Activated naive CD8-positive, alpha-beta T cell treated with anti-CD3 and anti-CD28 coated beads for 36 hours (primary cell): ENCODE results near the gene PRR16. TPM values are rescaled to one million over a fixed set of nuclear protein-coding genes. Genes with fewer than 3 reads are reported as not detected.

Source experiments
- DNase-seq: peaks from one replicate; pipeline ENCODE4 v3.0.0; 2021
- H3K27ac Mint-ChIP-seq: one replicate; pipeline ENCODE4 v1.8.0; 2022; ENCODE audit warnings: mild to moderate bottlenecking, moderate library complexity, mixed read lengths
- H3K27me3 Mint-ChIP-seq: one replicate; pipeline ENCODE4 v1.8.0; 2022; ENCODE audit warnings: mild to moderate bottlenecking, mixed read lengths
- H3K36me3 Mint-ChIP-seq: one replicate; pipeline ENCODE4 v1.8.0; 2021; ENCODE audit warnings: mild to moderate bottlenecking, mixed read lengths
- H3K4me1 Mint-ChIP-seq: one replicate; pipeline ENCODE4 v1.8.0; 2021; ENCODE audit warnings: mixed read lengths
- H3K4me3 Mint-ChIP-seq: one replicate; pipeline ENCODE4 v1.8.0; 2022; ENCODE audit warnings: mild to moderate bottlenecking, moderate library complexity, mixed read lengths
- H3K9me3 Mint-ChIP-seq: one replicate; pipeline ENCODE4 v1.8.0; 2022; ENCODE audit warnings: mixed read lengths
- total RNA-seq, 2 experiments: library from RNA; stranded (reverse); gene quantifications; one replicate each; pipeline ENCODE4 v1.2.3, GENCODE V29; 2021

The PRR16 gene
- total RNA-seq, 2 experiments from 2014 or later = not detected

DNA sequence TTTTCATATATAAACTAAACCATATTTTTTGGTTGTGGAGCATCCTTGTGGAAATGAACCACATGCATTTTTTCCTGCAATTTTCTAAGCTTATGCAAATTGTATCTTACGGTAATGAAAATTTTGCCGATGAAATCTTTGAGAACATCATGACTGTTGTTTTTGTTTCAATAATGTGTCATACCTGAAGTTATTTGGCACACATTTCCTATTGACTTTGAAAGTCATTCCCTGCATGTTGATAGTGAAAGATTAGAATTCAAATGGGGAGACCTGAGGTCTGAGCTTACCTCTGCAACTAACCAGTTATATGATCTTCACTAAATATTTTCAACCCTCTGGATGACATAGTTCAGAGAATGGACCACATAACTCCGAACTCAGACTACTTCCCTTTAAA, 88.5 kb downstream of the PRR16 start:
- Mint-ChIP-seq H3K36me3 (no peaks in the 10 kb centered on the region), H3K4me3 (no peak overlapping the region), H3K27ac (no peak overlapping the region), H3K4me1 (no peaks in the 10 kb centered on the region), H3K27me3 (no peaks in the 10 kb centered on the region), H3K9me3 (no peaks in the 10 kb centered on the region)
- no peak for DNase-seq

GRCh38 chr5:120555345-120555744, 91.2 kb downstream of the PRR16 start:
- H3K4me1 Mint-ChIP-seq = no peaks in the 10 kb centered on the region
- H3K27me3 Mint-ChIP-seq = no peaks in the 10 kb centered on the region
- no peaks in the 10 kb centered on the region for H3K36me3 Mint-ChIP-seq
- H3K9me3 Mint-ChIP-seq = no peaks in the 10 kb centered on the region
- no peak for DNase-seq
- H3K4me3 Mint-ChIP-seq = no peak overlapping the region
- no peak overlapping the region for H3K27ac Mint-ChIP-seq

- H3K4me1 Mint-ChIP-seq = no peaks in the 10 kb centered on the region
- H3K27ac Mint-ChIP-seq = no peak overlapping the region
- H3K4me3 Mint-ChIP-seq = no peak overlapping the region
- DNase-seq = no peak
- no peaks in the 10 kb centered on the region for H3K27me3 Mint-ChIP-seq
- no peaks in the 10 kb centered on the region for H3K36me3 Mint-ChIP-seq
- peaks cover 3% of the 10 kb centered on the region for H3K9me3 Mint-ChIP-seq
These were observed 99.9 kb downstream of the PRR16 start for GRCh38 chr5:120564013-120564412.

GRCh38 chr5:120567066-120567465, 103.0 kb downstream of the PRR16 start:
- Mint-ChIP-seq H3K4me3 (no peak overlapping the region), H3K4me1 (no peaks in the 10 kb centered on the region), H3K36me3 (no peaks in the 10 kb centered on the region), H3K27ac (no peak overlapping the region), H3K9me3 (peaks cover 3% of the 10 kb centered on the region), H3K27me3 (no peaks in the 10 kb centered on the region)
- no peak for DNase-seq

DNA sequence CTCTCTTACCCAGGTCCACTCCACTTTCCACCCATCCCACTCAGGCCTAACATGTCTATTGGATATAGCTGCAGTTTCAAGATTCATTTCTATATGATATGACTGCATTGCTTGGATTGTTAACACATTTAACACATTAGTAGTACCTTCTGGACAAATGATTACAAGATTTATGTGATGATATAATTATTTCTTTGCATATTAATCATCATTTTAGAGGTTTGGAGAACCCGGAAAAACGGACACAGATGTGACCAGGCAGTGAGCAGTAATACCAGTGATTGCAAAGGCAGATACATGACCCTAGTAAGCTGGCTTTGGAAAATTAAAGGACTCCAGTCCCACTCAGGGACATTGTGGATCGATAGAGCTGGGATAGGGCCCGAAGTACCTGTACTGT, 103.8 kb downstream of the PRR16 start:
- H3K4me3 Mint-ChIP-seq = no peak overlapping the region
- H3K27ac Mint-ChIP-seq = no peak overlapping the region
- H3K27me3 Mint-ChIP-seq = no peaks in the 10 kb centered on the region
- H3K4me1 Mint-ChIP-seq = no peaks in the 10 kb centered on the region
- H3K36me3 Mint-ChIP-seq = no peaks in the 10 kb centered on the region
- DNase-seq = no peak
- H3K9me3 Mint-ChIP-seq = peaks cover 1% of the 10 kb centered on the region

DNA sequence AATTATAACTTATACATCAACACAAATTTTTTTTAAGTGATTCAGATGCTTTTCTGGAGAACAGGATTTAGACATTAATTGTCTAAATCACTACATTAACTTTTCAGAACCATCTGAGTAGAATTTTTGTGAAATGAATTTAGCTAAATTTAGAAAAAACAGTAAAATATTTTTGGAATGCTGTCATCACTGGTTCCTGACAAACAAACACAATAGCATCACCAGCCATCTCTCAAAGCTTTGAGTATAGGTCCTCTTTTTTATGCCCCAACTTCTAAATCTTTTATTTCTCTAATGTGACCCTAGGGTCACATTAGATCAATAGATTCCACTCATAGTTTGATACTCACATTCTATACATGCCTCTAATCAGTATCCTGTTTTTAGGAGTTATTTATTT, 104.6 kb downstream of the PRR16 start:
- DNase-seq = no peak
- Mint-ChIP-seq H3K27ac (no peak overlapping the region), H3K9me3 (peaks cover 1% of the 10 kb centered on the region), H3K36me3 (no peaks in the 10 kb centered on the region), H3K27me3 (no peaks in the 10 kb centered on the region), H3K4me3 (no peak overlapping the region), H3K4me1 (no peaks in the 10 kb centered on the region)

- Mint-ChIP-seq H3K4me3 (no peak overlapping the region), H3K27ac (no peak overlapping the region), H3K4me1 (no peaks in the 10 kb centered on the region), H3K36me3 (no peaks in the 10 kb centered on the region), H3K27me3 (no peaks in the 10 kb centered on the region), H3K9me3 (peaks cover 7% of the 10 kb centered on the region)
- no peak for DNase-seq
These were observed 112.5 kb downstream of the PRR16 start for GRCh38 chr5:120576588-120576987.

- Mint-ChIP-seq H3K4me3 (no peak overlapping the region), H3K9me3 (peaks cover 4% of the 10 kb centered on the region), H3K27me3 (no peaks in the 10 kb centered on the region), H3K27ac (no peak overlapping the region), H3K36me3 (no peaks in the 10 kb centered on the region), H3K4me1 (no peaks in the 10 kb centered on the region)
- DNase-seq = no peak
These were observed 118.5 kb downstream of the PRR16 start for GRCh38 chr5:120582635-120583034.

DNA sequence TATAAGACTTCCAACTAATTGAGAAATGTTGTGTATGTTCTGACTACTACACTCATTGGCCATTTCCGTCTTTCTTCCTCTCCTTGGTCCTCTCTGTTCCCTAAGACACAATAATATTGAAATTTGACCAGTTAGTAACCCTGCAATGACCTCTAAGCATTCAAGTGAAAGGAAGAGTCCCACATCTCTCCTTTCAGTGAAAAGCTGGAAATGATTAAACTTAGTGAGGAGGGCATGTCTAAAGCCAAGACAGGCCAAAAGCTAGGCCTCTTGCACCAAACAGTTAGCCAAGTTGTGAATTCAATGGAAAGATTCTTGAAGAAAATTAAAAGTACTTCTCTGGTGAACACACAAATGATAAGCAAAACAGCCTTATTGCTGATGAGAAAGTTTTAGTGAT, 122.5 kb downstream of the PRR16 start:
- H3K36me3 Mint-ChIP-seq = no peaks in the 10 kb centered on the region

DNA sequence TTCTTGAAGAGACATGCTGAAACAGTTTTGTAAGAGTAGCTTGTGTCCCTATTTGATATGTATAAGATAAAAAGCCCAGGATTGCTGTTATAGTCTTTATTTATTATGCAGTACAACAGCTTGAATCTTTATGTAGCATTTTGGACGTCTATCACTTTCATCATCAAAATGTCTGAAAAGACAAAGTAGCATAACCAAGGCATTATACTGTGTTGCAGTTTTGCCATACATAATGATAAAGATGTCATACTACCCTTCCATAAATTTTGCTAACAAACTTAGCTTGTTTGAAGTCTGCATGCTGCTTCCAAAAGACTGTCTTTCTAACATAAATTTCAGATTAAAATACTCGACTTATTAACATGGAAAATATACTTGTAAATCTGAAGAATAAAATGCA, 127.8 kb downstream of the PRR16 start:
- no peak for DNase-seq
- Mint-ChIP-seq H3K4me3 (no peak overlapping the region), H3K9me3 (peaks cover 4% of the 10 kb centered on the region), H3K27ac (no peak overlapping the region), H3K27me3 (no peaks in the 10 kb centered on the region), H3K4me1 (no peaks in the 10 kb centered on the region), H3K36me3 (no peaks in the 10 kb centered on the region)

More for the DNA sequence above, 122.5 kb downstream of the PRR16 start:
- H3K4me1 Mint-ChIP-seq = no peaks in the 10 kb centered on the region
- no peak overlapping the region for H3K4me3 Mint-ChIP-seq
- DNase-seq = no peak
- H3K9me3 Mint-ChIP-seq = no peaks in the 10 kb centered on the region
- H3K27ac Mint-ChIP-seq = no peak overlapping the region
- H3K27me3 Mint-ChIP-seq = no peaks in the 10 kb centered on the region

DNA sequence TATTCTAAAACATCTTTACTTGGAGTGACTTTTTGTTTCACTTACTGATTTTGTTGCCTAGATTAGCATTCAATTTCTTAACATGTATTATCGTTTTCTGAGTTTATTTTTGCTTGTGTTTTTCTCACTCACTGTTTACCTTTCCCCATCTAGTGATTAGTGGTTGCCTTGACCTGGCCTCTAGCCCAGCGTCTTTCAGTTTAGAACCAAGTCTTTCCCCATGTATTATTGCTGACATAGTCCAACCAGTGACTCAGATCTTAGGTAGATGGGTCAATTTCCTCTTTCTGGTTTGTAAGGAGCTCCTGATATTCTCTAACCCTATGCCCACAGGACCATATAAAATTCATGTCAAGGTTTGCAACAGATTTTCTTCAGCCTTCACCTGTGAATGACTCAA, 135.5 kb downstream of the PRR16 start:
- H3K36me3 Mint-ChIP-seq = no peaks in the 10 kb centered on the region
- H3K27me3 Mint-ChIP-seq = no peaks in the 10 kb centered on the region
- no peak for DNase-seq
- H3K27ac Mint-ChIP-seq = no peak overlapping the region
- H3K4me1 Mint-ChIP-seq = no peaks in the 10 kb centered on the region
- peaks cover 4% of the 10 kb centered on the region for H3K9me3 Mint-ChIP-seq
- H3K4me3 Mint-ChIP-seq = no peak overlapping the region

GRCh38 chr5:120600639-120601038, 136.5 kb downstream of the PRR16 start:
- H3K4me1 Mint-ChIP-seq = no peaks in the 10 kb centered on the region
- no peak overlapping the region for H3K4me3 Mint-ChIP-seq
- no peak overlapping the region for H3K27ac Mint-ChIP-seq
- H3K36me3 Mint-ChIP-seq = no peaks in the 10 kb centered on the region
- peaks cover 3% of the 10 kb centered on the region for H3K9me3 Mint-ChIP-seq
- no peak for DNase-seq
- no peaks in the 10 kb centered on the region for H3K27me3 Mint-ChIP-seq

- Mint-ChIP-seq H3K4me3 (no peak overlapping the region), H3K27me3 (no peaks in the 10 kb centered on the region)
These were observed 137.9 kb downstream of the PRR16 start for GRCh38 chr5:120602033-120602432.

GRCh38 chr5:120604884-120605283, 140.8 kb downstream of the PRR16 start:
- no peaks in the 10 kb centered on the region for H3K4me1 Mint-ChIP-seq
- H3K27ac Mint-ChIP-seq = no peak overlapping the region
- H3K27me3 Mint-ChIP-seq = no peaks in the 10 kb centered on the region
- peaks cover 3% of the 10 kb centered on the region for H3K9me3 Mint-ChIP-seq
- no peak for DNase-seq
- no peak overlapping the region for H3K4me3 Mint-ChIP-seq
- H3K36me3 Mint-ChIP-seq = no peaks in the 10 kb centered on the region

More at GRCh38 chr5:120602033-120602432, 137.9 kb downstream of the PRR16 start:
- Mint-ChIP-seq H3K36me3 (no peaks in the 10 kb centered on the region), H3K4me1 (no peaks in the 10 kb centered on the region), H3K9me3 (peaks cover 3% of the 10 kb centered on the region), H3K27ac (no peak overlapping the region)
- no peak for DNase-seq

DNA sequence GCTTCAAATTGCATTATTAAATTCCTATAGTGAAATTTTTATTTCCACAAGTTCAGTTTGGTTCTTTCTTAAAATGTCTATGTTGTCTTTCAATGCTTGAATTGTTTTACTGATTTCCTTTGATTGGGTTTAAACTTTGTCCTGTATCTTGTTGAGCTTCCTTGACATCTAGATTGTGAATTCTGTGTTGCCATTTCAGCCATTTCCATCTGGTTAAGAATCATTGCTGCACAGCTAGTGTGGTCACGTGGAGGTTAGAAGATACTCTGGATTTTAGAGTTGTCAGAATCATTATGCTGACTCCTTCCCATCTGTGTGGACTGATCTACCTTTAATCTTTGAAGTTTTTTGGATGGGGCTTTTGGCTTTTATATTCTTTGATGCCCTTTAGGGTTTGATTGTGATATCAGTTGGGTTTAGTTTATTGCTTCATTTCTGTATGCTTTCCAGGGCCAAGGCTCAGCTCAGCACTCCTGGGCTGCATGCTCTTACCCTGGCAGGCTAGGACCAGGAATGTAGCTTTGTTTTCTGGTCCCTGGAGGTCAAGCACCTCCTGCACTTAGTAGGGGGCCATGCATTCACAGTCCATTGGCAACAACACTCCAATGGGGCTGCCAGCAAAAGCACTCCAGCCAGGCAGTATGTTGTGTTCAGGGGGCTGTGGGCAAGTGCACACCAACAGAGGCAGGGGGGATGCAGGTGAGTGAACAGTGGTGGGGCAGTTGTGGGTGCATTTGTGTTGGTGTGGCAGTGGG, 141.4 kb downstream of the PRR16 start:
- no peak for DNase-seq
- H3K4me3 Mint-ChIP-seq = no peak overlapping the region
- no peak overlapping the region for H3K27ac Mint-ChIP-seq
- H3K36me3 Mint-ChIP-seq = no peaks in the 10 kb centered on the region
- H3K4me1 Mint-ChIP-seq = no peaks in the 10 kb centered on the region
- H3K27me3 Mint-ChIP-seq = no peaks in the 10 kb centered on the region
- H3K9me3 Mint-ChIP-seq = peaks cover 4% of the 10 kb centered on the region

GRCh38 chr5:120609570-120609969, 145.5 kb downstream of the PRR16 start:
- DNase-seq = no peak
- Mint-ChIP-seq H3K27me3 (no peaks in the 10 kb centered on the region), H3K9me3 (peaks cover 6% of the 10 kb centered on the region), H3K4me1 (no peaks in the 10 kb centered on the region), H3K27ac (no peak overlapping the region), H3K4me3 (no peak overlapping the region), H3K36me3 (no peaks in the 10 kb centered on the region)
